Panc1 (cell line): Measurements from ENCODE around the gene STRADA.

ENCODE experiments used
- CTCF ChIP-seq: fragments of 450-650 bp; IDR thresholded peaks from 2 replicates; pipeline ENCODE4 v1.5.1; 2017; ENCODE audit warnings: mild to moderate bottlenecking
- POLR2AphosphoS5 ChIP-seq: IDR thresholded peaks from 2 replicates; pipeline ENCODE4 v1.6.1; 2012; ENCODE audit warnings: mild to moderate bottlenecking, low read depth, low read length, moderate library complexity
- REST ChIP-seq, 2 experiments: IDR thresholded peaks; 2 replicates each; pipeline ENCODE4 v1.6.1; 2011 to 2012; ENCODE audit warnings: low read depth in 2 of 2, control low read depth in 1 of 2, low read length in 1 of 2, mild to moderate bottlenecking in 1 of 2, moderate library complexity in 1 of 2; ENCODE audit not compliant: insufficient read depth in 1 of 2
- SIN3A ChIP-seq: IDR thresholded peaks from 2 replicates; pipeline ENCODE4 v1.6.1; 2012; ENCODE audit warnings: low read depth, mild to moderate bottlenecking, low read length, moderate library complexity, borderline replicate concordance; ENCODE audit not compliant: insufficient read depth
- TCF7L2 ChIP-seq: IDR thresholded peaks from 2 replicates; pipeline ENCODE4 v1.6.1; 2011; ENCODE audit warnings: mild to moderate bottlenecking, low read depth, low read length, inconsistent platforms

- no peak for TF ChIP-seq CTCF
- no peak for TF ChIP-seq POLR2AphosphoS5
- no peak for TF ChIP-seq REST (IDR thresholded peaks at IDR 0.05; ENCODE audit: insufficient read depth in 1 of 2, low read depth in 2 of 2, low read length in 1 of 2)
- no peak for TF ChIP-seq TCF7L2
- no peak for TF ChIP-seq SIN3A
Measured at GRCh38 chr17:63685578-63685977, 56.0 kb downstream of the STRADA start.
